GM21367 (cell line): ENCODE measurements around the gene ADAMTSL1.

ENCODE experiments used
- ATAC-seq: cut with Tn5 transposase; IDR thresholded peaks from one replicate; pipeline ENCODE4 v1.9.1; 2021; ENCODE audit not compliant: unreplicated experiment

Gene ADAMTSL1

DNA sequence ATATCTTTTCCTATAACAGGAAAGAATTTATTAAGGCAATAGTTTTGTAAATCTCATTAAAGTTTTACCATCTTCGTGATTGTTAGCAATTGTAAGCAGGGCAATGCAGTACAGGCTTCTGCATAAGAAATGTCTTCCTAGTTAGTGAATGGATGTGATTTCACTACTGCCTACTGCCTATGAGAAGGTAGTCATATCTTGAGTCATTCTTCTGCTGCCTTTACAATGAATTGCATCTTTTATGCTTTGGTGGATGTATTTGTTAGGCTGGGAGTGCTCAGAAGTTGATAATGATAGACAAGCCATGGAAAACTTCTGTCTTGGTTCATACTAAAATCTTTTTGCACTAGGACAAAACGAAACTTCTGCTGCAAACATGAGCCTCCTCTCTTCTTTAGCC is 128.0 kb downstream of the ADAMTSL1 start:
- ATAC-seq: no peak

DNA sequence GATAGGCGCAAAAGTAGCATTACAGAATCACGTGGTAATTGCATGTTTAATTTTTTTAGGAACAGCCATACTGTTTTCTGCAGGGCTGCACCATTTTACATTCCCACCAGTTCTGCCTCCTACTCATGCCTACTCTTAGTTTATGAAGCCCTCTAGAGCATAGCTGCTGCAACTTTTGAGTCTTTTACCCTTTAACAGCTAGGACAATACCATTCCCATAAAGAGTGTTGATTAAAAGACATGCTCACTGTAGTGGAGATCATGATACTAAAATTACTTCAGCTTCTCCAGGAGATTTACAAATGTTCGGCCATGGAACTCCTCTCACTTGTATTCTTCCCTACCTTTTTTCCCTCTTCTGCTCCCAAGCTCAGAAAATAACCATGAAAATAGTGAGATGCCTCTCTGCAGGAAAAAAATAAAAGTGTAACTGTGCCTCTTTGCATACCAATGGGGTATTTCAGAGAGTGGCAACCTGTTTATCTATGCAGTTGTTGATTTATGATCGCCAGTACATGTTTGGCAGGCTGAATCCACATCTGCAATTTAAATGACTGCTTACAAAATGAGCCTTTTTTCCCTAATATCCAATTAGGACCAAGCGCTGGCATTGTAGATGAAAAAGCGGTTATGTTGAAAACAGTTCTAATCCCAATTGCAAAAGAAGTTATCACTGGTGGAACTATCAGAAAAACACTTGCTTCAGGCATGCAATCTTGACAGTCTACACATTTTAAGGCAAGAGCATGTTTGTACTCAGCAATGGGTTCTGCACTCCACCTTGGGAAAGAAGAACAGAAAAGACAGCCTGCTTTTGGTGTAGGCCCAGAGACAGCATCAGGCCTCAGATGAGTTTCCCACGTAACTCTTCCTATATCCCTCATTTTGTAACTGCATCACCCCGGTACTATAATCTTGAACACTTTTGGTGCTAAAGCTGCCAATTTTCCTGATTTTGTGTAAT is 131.1 kb downstream of the ADAMTSL1 start:
- no peak for ATAC-seq

DNA sequence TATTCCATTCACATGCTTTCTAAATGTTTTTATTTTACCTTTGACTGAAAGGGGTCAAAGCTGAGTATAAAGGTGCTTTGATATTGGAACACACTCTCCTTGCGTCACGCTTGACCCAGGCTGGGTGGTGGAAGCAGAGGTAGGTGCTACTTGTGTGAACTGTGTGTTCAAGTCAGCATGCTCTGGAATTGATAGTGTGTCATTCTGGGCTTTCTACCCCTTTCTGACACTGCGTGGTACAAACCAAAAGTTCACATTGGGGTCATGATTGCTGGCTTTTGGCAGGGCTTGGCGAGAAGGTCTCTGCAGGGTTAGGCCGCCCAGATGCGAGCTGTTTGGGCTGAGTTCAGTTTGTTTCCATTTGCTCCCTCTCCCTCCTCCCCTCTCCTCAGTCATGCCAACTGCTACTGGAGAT is 131.8 kb downstream of the ADAMTSL1 start:
- ATAC-seq: no peak

DNA sequence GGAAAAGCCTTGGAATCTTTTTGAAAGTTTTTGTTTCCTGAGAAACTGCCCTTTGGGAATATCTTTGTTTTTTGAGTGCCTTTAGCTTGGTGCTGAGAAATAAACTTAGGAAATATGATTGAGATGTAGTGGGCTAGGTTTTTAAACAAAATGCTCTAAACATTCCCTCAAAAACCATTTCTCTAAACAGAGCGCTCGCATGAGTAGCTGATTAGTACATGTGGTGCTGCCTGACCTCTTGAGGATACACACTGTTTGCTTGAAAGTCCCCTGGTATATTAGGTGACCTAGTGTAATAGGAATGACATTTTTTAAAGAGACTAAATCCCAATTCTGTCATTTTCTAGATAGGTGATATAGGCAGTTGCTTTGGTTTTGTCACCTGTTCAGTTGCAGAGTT is 132.3 kb downstream of the ADAMTSL1 start:
- no peak for ATAC-seq

DNA sequence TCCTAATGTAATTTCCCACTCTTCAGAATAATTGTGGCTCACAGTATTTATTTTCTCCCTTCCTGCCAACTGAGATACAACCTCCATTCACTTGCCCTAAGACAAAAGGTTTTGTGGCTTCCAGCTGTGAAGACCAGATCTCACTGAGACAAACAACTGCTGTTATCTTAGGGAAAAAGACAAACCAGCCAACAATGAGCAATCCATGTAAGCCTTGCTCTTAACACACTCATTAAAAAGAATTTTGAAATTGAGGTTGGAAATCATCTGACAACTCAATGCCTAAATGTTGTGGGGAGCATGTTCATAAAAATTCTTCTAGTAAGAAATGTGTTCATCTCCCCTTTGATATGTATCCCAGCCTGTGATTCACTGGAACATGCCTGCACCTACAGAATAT is 132.9 kb downstream of the ADAMTSL1 start:
- no peak for ATAC-seq

DNA sequence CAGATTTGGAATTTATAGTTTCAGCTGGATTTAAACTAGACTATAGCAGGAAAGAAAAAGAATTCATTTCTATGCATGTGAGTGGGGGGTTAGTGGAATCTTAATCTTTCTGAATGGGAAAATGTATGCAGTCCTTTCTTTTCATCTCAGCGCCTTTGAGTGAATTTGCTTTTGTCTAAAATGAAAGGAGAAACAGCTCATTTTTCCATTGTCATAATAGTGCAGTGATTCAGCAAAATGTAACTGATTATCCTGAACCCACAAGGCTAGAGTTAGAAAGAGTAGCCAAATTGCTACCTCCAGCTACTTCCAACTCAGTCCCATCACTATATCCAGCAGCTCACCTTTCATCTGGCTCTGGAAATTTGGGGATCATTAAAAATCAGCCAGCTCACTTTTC is 134.4 kb downstream of the ADAMTSL1 start:
- ATAC-seq: no peak

DNA sequence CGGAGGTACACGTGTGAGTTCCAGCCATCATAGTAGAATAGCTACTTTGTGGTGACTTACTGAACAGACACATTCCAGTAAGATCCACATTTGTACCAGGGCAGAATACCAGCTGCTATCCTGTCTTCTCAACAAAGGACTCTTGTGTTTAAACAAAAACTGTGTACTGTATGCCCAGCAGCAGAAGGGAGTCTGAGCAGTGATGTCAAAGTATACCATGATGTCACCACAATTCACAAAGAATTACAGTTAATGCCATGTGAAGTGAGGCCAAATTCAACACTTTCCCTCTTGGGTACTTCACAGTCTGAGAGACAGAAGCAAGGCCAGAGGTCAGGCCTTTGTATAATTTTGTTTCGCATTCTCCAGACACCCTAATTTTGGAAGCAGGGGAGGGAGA is 137.0 kb downstream of the ADAMTSL1 start:
- ATAC-seq: no peak

- no peak for ATAC-seq
These were observed 138.0 kb downstream of the ADAMTSL1 start for GRCh38 chr9:18611971-18612370.

GRCh38 chr9:18614116-18614515 is 140.2 kb downstream of the ADAMTSL1 start:
- no peak for ATAC-seq

DNA sequence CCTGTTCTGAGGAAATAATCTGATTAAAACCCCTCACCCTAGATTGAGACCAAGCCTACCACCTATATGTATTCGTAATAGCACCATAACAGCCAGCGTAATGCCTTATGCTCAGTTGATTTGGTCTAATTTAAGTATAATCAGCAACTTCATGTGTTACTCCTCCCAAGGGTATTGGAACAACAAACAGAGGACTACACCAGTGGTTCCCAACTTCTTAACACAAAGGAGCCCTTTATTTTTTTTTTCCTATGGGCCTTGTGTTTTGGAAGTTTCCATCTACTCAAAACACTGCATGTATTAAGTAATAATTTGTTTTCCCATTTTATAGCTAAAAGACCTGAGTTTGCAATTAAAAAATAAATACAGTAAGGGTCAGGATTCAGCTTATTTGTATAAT is 140.7 kb downstream of the ADAMTSL1 start:
- ATAC-seq: no peak

DNA sequence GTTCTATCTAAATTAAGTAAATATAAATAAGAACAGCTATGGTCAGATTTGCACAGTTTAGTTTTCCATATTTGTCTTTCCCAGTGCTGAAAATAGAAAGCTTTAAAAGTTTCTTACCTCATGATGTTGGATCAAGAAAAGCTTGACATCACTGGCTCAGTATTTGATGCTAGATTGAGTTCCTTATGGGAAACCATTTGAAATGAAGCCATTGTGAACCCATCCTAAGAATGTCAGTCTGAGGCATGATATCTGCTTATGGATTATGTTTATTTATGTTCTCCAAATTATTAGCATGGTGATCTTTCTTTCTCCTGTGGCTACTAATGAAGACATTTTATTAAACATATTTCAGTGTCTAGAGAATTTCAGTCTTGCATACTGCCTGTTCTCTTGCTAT is 143.0 kb downstream of the ADAMTSL1 start:
- ATAC-seq: no peak

- no peak for ATAC-seq
These were observed 143.8 kb downstream of the ADAMTSL1 start for GRCh38 chr9:18617759-18618158.

- no peak for ATAC-seq
These were observed 144.9 kb downstream of the ADAMTSL1 start for GRCh38 chr9:18618862-18619261.

DNA sequence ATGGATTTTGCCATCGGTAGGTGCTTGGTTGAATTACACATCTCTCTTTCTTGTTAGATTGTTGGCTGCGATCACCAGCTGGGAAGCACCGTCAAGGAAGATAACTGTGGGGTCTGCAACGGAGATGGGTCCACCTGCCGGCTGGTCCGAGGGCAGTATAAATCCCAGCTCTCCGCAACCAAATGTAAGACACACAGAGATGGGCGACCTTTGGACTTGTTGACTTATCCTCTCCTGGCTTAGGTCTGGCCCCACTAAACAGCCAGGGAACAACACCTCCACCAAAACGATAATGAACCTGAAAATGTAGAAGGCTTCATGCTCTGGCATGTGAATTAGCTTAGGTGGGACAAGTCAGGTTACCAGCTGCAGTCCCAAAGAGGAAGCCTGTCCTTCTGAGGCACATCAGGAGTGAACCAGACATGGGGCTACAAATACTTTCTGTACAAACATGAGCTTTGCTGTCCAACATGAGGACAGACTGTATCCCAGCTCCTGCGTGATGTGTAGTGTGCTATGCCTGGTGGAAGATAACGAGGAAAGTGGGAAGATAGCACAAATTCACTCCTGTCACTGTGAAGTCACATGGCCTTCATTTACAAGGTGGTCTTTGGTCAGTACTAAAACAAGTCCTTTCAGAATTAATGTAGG is 148.4 kb downstream of the ADAMTSL1 start:
- ATAC-seq: no peak

DNA sequence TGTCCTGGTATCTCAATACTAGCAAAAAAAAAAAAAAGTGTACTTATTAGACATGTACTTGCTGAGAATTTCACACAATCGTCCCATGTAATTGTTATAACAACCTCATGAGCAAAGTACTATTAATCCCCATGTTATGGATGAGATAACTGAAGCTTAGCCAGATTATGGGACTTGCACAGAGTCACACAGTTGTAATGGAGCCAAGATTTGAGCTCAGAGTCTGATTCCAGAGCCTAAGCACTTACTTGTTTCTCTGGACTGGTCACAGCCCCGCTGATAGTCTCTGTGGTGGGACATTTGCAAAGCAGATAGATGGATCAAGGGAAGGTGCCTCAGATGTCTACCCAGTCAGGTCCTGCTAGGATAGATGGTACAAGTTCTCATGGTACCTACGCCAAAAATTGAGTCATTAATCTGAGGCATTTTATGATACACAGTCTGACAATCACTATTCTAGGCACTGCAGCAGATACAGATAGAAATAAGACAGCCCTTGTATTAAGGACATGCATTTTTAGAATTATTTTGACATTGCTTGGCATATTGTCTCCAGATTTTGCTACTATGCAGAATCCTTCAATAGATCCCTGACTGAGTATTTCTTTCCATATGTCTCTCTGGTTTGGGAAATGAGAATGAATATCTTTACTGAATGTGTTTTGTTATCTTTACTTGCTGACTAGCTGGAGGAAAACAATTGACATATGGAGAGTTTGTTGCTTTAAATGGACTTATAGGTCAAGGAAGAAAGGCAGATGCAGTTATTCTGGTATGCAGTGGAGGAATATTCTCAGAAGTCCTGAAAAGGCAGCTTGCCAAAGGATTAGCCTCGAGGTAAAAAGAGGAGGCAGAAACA is 149.5 kb downstream of the ADAMTSL1 start:
- no peak for ATAC-seq

- no peak for ATAC-seq
These were observed 152.2 kb downstream of the ADAMTSL1 start for GRCh38 chr9:18626046-18626698.

GRCh38 chr9:18629136-18629535 is 155.2 kb downstream of the ADAMTSL1 start:
- ATAC-seq: no peak

DNA sequence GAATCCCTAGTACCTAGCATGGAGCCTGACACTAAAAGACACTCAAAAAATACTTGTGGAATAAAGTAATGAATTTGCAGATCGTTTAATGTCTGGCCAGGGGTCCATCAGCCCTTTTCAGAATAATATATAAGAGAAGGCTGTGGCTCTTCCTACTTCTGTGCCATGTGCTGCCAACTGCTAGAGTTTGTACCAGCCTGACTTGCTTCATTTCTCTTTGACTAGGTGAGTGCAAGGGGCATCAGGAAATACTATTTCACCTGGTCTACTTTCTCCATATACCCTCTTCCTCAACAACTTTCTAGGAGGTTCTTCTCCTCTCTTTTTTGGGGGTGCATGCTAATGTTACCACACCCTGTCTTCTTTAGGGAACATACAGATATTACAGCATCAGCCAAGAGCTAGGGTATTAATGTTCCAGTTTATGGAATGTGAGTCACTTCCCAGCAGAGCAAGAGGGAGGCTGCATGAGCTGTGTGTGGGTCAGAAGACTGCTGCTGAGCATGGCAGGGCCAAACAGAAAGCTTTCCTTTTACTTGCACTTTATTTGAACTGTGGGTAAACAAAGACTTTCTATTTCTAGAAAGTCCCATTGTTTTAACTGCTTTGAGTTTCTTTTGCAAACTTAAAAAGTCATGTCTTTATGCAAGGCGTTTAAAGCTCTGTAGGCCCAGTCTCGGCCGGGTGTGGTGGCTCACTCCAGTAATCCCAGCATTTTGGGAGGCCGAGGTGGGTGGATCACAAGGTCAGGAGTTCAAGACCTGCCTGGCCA is 158.9 kb downstream of the ADAMTSL1 start:
- no peak for ATAC-seq

GRCh38 chr9:18636781-18637180 is 162.8 kb downstream of the ADAMTSL1 start:
- ATAC-seq: no peak
